Stimulated activated naive B cell treated with anti-CD40 and anti-IgM and Interleukin-4, amounts not matched to agents 10 μg/mL and 1 μg/mL and 100 μg/mL, for 72 hours (primary cell): Measurements from ENCODE around the gene FAAP20.

Experiments
- ATAC-seq, 2 donors: fragments of 150-1000 bp; cut with Tn5 transposase; replicated peaks; 2 replicates each; pipeline ENCODE4 v1.10.0; 2021; ENCODE audit warnings: moderate library complexity in 1 of 2
- DNase-seq: peaks from one replicate; pipeline ENCODE4 v3.0.0; 2021
- H3K27ac Mint-ChIP-seq: one replicate; pipeline ENCODE4 v1.8.0; 2022; ENCODE audit warnings: mild to moderate bottlenecking, mixed read lengths
- H3K27me3 Mint-ChIP-seq, 2 donors: one replicate each; pipeline ENCODE4 v1.8.0; 2022; ENCODE audit warnings: mixed read lengths in 2 of 2
- H3K36me3 Mint-ChIP-seq, 2 donors: one replicate each; pipeline ENCODE4 v1.8.0; 2022; ENCODE audit warnings: mixed read lengths in 2 of 2, mild to moderate bottlenecking in 1 of 2
- H3K4me1 Mint-ChIP-seq, 2 donors: one replicate each; pipeline ENCODE4 v1.8.0; 2022; ENCODE audit warnings: mixed read lengths in 2 of 2, mild to moderate bottlenecking in 1 of 2
- H3K4me3 Mint-ChIP-seq, 2 donors: one replicate each; pipeline ENCODE4 v1.8.0; 2022; ENCODE audit warnings: mild to moderate bottlenecking in 2 of 2, mixed read lengths in 2 of 2, moderate library complexity in 1 of 2
- H3K9me3 Mint-ChIP-seq, 2 donors: one replicate each; pipeline ENCODE4 v1.8.0; 2022; ENCODE audit warnings: mixed read lengths in 2 of 2, mild to moderate bottlenecking in 1 of 2

Gene FAAP20

GRCh38 chr1:2146836-2147517 lies 47.6 kb downstream of the FAAP20 start:
- no peak overlapping the region for H3K27ac Mint-ChIP-seq
- no peaks in the 10 kb centered on the region for H3K4me1 Mint-ChIP-seq
- H3K27me3 Mint-ChIP-seq, result no peaks in the 10 kb centered on the region
- H3K9me3 Mint-ChIP-seq, result no peaks in the 10 kb centered on the region
- no peak for ATAC-seq
- peaks cover 2 to 4% of the 10 kb centered on the region in 2 donors for H3K36me3 Mint-ChIP-seq
- DNase-seq, result no peak
- no peak overlapping the region for H3K4me3 Mint-ChIP-seq

DNA sequence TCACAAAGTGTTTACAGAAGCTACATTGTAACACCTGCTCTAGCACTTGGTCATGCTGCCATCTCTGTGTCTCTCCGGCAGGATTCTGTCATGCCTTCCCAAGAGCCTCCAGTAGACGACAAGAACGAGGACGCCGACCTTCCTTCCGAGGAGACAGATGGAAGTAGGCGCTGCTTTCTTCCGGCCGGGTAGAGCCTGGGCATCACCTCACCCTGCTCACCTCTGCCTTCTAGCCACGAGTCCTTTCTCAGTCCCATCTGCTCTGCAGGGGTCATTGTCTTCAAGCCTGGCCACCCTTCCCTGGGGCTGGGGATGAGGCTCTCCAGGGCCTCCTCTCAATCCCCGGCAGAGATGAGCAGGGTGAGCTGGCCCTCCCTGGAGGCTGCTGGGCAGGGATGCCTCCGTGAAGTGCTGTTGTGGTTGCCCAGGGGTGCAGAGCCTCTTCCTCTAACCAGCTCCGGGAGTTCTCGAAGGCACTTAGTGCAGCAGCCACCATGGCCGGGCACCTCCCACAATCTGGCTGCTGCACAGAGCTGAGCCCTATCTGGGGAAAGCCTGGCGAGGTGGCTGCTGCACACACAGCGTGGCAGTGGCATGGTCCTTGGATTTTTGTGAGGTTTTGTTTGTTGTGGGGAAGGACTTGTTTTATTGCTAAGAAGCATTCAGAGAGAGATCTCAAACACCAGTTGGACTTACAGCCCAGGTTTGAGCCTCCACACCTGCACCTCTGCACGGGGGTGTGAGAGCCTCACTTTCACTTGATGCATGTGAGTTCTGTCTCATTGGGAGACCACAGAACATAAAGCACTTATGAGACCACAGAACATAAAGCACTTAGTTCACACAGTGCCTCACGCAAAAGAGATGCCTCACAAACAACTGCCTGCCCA lies 48.4 kb downstream of the FAAP20 start:
- peaks cover 2 to 4% of the 10 kb centered on the region in 2 donors for H3K36me3 Mint-ChIP-seq
- no peak overlapping the region for H3K4me3 Mint-ChIP-seq
- no peak for ATAC-seq
- H3K4me1 Mint-ChIP-seq, result no peaks in the 10 kb centered on the region
- H3K9me3 Mint-ChIP-seq, result no peaks in the 10 kb centered on the region
- no peaks in the 10 kb centered on the region for H3K27me3 Mint-ChIP-seq
- H3K27ac Mint-ChIP-seq, result no peak overlapping the region
- DNase-seq, result no peak

GRCh38 chr1:2144501-2145090 lies 50.0 kb downstream of the FAAP20 start:
- no peak overlapping the region for H3K27ac Mint-ChIP-seq
- peaks cover 3 to 6% of the 10 kb centered on the region in 2 donors for H3K4me1 Mint-ChIP-seq
- no peaks in the 10 kb centered on the region for H3K27me3 Mint-ChIP-seq
- no peak for ATAC-seq
- H3K4me3 Mint-ChIP-seq, result no peak overlapping the region
- DNase-seq, result no peak
- no peaks in the 10 kb centered on the region for H3K9me3 Mint-ChIP-seq
- H3K36me3 Mint-ChIP-seq, result no peaks in the 10 kb centered on the region

- ATAC-seq (no peak), DNase-seq (no peak)
- peaks cover 3 to 8% of the 10 kb centered on the region in 2 donors for H3K4me1 Mint-ChIP-seq
- no peaks in the 10 kb centered on the region for H3K36me3 Mint-ChIP-seq
- no peaks in the 10 kb centered on the region for H3K27me3 Mint-ChIP-seq
- H3K4me3 Mint-ChIP-seq, result no peak overlapping the region
- H3K9me3 Mint-ChIP-seq, result no peaks in the 10 kb centered on the region
- H3K27ac Mint-ChIP-seq, result no peak overlapping the region
Measured at GRCh38 chr1:2143814-2144500, 50.6 kb downstream of the FAAP20 start.

- Mint-ChIP-seq H3K9me3 (no peaks in the 10 kb centered on the region), H3K4me3 (no peak overlapping the region), H3K27me3 (no peaks in the 10 kb centered on the region), H3K27ac (no peak overlapping the region), H3K4me1 (peaks cover 4 to 8% of the 10 kb centered on the region in 2 donors), H3K36me3 (no peaks in the 10 kb centered on the region)
- DNase-seq (no peak), ATAC-seq (no peak)
Measured at GRCh38 chr1:2141025-2141424, 53.5 kb downstream of the FAAP20 start.
